ENCODE results near the gene NBEAL1.

GRCh38 chr2:203019142-203019541, 4.5 kb downstream of the NBEAL1 start:
- TF ChIP-seq POLR2AphosphoS5 (IDR thresholded peaks at IDR 0.05; ENCODE audit: low read depth, low read length) (no peak), POLR2A (IDR thresholded peaks at IDR 0.05; ENCODE audit: low read depth, low read length) (no peak)

All from GM12892 (cell line).